Neural progenitor cell (in vitro differentiated cells): ENCODE data around the gene COL26A1.

Source experiments
- CTCF ChIP-seq: fragments of 200-600 bp; sonication (generic); IDR thresholded peaks from 2 replicates; pipeline ENCODE4 v1.5.1; 2017; ENCODE audit warnings: antibody characterized with exemption, mild to moderate bottlenecking
- EZH2 ChIP-seq: fragments of 200-600 bp; sonication (generic); IDR thresholded peaks from 2 replicates; pipeline ENCODE4 v1.6.1; 2017; ENCODE audit warnings: antibody characterized with exemption, mild to moderate bottlenecking, moderate library complexity

- no peak for TF ChIP-seq CTCF
- no peak for TF ChIP-seq EZH2
Observed at GRCh38 chr7:101511965-101512364, 149.3 kb downstream of the COL26A1 start.
